Parathyroid adenoma (tissue), 2 donors: ENCODE results near the gene DPEP2.

Source experiments
- H2AFZ ChIP-seq: fragments of 300-600 bp; sonication (generic); one replicate; pipeline ENCODE4 v1.7.0; 2017; ENCODE audit warnings: antibody characterized with exemption, mild to moderate bottlenecking
- H3K27ac ChIP-seq: fragments of 300-600 bp; sonication (generic); one replicate; pipeline ENCODE4 v1.7.0; 2017
- H3K27me3 ChIP-seq: fragments of 300-600 bp; sonication (generic); one replicate; pipeline ENCODE4 v1.7.0; 2017; ENCODE audit warnings: low read length; ENCODE audit not compliant: control insufficient read depth, insufficient read depth
- H3K36me3 ChIP-seq: fragments of 300-600 bp; sonication (generic); one replicate; pipeline ENCODE4 v1.7.0; 2017; ENCODE audit warnings: low read length; ENCODE audit not compliant: control insufficient read depth, insufficient read depth
- H3K4me1 ChIP-seq: fragments of 300-600 bp; sonication (generic); one replicate; pipeline ENCODE4 v1.7.0; 2017; ENCODE audit warnings: control low read depth
- H3K4me2 ChIP-seq: fragments of 300-600 bp; sonication (generic); one replicate; pipeline ENCODE4 v1.7.0; 2017; ENCODE audit warnings: low read length
- H3K4me3 ChIP-seq: fragments of 300-600 bp; sonication (generic); one replicate; pipeline ENCODE4 v1.7.0; 2017; ENCODE audit warnings: low read depth, low read length
- H3K79me2 ChIP-seq: fragments of 300-600 bp; sonication (generic); one replicate; pipeline ENCODE4 v1.7.0; 2017; ENCODE audit warnings: control low read depth
- H3K9ac ChIP-seq: fragments of 300-600 bp; sonication (generic); one replicate; pipeline ENCODE4 v1.7.0; 2017; ENCODE audit warnings: mild to moderate bottlenecking
- H3K9me3 ChIP-seq: fragments of 300-600 bp; sonication (generic); one replicate; pipeline ENCODE4 v1.7.0; 2017; ENCODE audit warnings: low read length; ENCODE audit not compliant: control insufficient read depth
- TF ChIP-seq, protein P1 (sequence below): fragments of 300-600 bp; sonication (generic); IDR thresholded peaks from one replicate; pipeline ENCODE4 v1.7.0; 2017; ENCODE audit warnings: antibody characterized with exemption, mild to moderate bottlenecking
- donor health status: primary hyperparathyroidism.

DPEP2 gene

DNA sequence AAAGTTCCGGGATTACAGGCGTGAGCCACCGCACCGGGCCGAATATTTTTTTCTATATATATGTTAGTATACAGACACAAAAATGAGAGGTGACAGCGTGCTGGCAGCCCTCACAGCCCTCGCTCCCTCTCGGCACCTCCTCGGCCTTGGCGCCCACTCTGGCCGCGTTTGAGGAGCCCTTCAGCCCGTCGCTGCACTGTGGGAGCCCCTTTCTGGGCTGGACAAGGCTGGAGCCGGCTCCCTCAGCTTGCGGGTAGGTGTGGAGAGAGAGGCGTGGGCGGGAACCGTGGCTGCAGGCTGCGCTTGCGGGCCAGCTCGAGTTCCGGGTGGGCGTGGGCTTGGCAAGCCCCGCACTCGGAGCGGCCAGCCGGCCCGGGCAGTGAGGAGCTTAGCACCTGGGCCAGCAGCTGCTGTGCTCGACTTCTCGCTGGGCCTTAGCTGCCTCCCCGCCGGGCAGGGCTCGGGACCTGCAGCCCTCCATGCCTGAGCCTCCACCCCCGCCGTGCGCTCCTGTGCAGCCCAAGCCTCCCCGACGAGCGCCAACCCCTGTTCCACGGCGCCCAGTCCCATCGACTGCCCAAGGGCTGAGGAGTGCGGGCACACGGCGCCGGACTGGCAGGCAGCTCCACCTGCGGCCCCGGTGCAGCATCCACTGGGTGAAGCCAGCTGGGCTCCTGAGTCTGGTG, 17.1 kb downstream of the DPEP2 start:
- Histone ChIP-seq H3K9me3 (no peaks in the 10 kb centered on the region), H3K4me2 (no peak overlapping the region), H3K27me3 (no peaks in the 10 kb centered on the region), H3K79me2 (no peaks in the 10 kb centered on the region), H3K4me3 (no peak overlapping the region), H3K9ac (no peak overlapping the region), H2AFZ (no peak overlapping the region), H3K36me3 (no peaks in the 10 kb centered on the region), H3K27ac (no peak overlapping the region), H3K4me1 (no peaks in the 10 kb centered on the region)
- TF ChIP-seq, protein P1, sequence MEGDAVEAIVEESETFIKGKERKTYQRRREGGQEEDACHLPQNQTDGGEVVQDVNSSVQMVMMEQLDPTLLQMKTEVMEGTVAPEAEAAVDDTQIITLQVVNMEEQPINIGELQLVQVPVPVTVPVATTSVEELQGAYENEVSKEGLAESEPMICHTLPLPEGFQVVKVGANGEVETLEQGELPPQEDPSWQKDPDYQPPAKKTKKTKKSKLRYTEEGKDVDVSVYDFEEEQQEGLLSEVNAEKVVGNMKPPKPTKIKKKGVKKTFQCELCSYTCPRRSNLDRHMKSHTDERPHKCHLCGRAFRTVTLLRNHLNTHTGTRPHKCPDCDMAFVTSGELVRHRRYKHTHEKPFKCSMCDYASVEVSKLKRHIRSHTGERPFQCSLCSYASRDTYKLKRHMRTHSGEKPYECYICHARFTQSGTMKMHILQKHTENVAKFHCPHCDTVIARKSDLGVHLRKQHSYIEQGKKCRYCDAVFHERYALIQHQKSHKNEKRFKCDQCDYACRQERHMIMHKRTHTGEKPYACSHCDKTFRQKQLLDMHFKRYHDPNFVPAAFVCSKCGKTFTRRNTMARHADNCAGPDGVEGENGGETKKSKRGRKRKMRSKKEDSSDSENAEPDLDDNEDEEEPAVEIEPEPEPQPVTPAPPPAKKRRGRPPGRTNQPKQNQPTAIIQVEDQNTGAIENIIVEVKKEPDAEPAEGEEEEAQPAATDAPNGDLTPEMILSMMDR: no peak

DNA sequence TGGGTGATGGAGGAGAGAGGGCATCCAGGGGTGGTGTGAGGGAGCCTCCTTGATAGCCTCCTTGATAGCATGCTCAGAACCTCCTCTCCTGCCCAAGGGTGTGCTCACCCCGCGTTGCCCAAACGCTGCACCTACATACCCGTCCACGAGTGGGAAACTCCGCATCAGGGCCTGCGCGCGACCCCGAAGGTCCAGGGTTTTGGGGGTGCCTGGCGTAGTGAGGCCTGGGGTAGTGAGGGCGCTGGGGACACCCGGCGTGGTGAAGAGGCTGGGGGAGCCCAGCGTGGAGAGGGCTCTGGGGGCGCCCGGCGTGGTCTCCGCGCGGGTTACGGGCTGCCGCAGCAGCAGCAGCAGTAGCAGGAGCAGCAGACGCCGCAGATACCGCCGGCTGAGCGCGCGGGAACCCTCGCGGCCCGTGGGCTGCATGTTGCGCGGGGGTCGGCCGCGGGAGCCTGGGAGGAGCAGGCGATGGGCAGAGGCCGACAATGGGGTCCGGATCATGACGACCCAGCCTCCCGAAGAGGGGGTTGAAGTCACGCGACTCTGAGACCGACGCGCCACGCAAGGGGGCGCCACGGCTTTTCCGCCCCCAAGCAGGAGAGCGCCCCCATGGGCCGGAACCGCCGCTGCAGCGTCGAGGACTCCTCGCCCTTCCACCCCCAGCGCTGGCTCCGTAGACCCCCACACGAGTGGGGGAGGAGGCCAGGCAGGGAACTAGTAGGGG, 19.2 kb downstream of the DPEP2 start, which contains the start of gene DPEP3:
TSS of gene DPEP3 (minus strand) at position 545 of the 724 bp plus-strand sequence. CDS start at position 426, 119 bp downstream.
- Histone ChIP-seq H3K9ac (no peak within 1 kb of the TSS), H3K4me3 (no peak within 1 kb of the TSS), H3K27me3 (no peaks in the 10 kb centered on the region), H3K79me2 (no peaks in the 10 kb centered on the region), H3K4me1 (no peaks in the 10 kb centered on the region), H2AFZ (no peak within 1 kb of the TSS), H3K36me3 (no peaks in the 10 kb centered on the region), H3K4me2 (no peak within 1 kb of the TSS), H3K27ac (no peak within 1 kb of the TSS), H3K9me3 (no peaks in the 10 kb centered on the region)
- TF ChIP-seq, protein P1: no peak

DNA sequence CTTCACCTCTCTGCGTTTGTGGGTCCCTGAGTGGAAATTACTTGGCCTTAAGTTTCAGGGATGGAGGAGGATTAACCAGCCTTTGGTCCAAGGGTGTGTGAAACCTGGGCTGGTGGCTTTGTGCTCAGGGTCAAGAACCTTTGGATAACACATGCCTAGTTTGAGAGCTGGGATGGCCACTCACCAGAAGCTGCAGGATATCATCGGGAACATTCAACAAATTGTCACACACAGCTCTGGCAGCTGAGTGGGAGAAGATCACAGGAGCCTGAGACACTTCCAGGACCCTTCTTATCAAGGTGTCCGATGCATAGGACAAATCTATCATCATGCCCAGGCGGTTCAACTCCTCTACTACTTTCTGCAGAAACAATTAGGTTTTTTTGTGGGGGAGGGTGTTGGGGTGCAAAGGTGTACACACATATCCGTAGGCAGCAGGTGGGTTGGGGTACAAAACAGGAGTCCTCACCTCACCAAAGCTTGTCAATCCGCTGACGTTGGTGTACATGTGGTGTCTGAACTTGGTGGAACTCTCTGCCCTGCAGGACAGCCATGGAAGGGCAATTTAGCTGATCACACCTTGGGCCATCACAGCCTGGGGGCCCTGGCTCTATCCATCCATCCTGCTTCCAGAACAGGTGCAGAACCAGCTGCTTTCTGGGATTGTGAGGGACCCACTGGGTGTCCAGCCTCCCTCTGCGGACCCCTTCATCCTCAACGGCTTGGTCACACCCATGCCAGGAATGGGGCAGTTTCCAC, 21.6 kb downstream of the DPEP2 start:
- Histone ChIP-seq H3K36me3 (no peaks in the 10 kb centered on the region), H3K9me3 (no peaks in the 10 kb centered on the region), H3K4me1 (no peaks in the 10 kb centered on the region), H3K4me2 (no peak overlapping the region), H3K79me2 (no peaks in the 10 kb centered on the region), H3K9ac (no peak overlapping the region), H3K4me3 (no peak overlapping the region), H3K27ac (no peak overlapping the region), H3K27me3 (no peaks in the 10 kb centered on the region), H2AFZ (no peak overlapping the region)
- TF ChIP-seq, protein P1: no peak

DNA sequence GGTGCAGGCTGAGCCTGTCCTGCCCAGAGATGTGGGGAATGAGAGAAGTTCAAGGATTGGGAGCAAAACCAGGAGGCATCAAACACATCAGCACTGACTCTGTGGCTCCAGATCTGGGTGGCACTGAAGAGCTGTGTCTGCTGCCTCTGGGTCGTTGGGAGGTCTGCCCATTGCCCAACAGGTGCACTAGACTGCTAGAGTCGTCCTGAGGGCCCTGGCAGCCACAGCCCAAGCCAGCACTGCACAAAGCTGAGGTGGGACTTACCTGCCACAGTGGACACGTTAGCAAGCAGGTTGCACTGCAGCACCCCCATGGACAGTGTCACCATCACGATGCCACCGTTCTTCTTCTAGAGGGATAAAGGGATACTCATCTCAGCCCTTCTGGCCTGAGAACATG, 22.3 kb downstream of the DPEP2 start:
- Histone ChIP-seq H2AFZ (no peak overlapping the region), H3K9ac (no peak overlapping the region), H3K4me1 (no peaks in the 10 kb centered on the region), H3K27ac (no peak overlapping the region), H3K9me3 (no peaks in the 10 kb centered on the region), H3K4me2 (no peak overlapping the region), H3K36me3 (no peaks in the 10 kb centered on the region), H3K79me2 (no peaks in the 10 kb centered on the region), H3K4me3 (no peak overlapping the region), H3K27me3 (no peaks in the 10 kb centered on the region)
- TF ChIP-seq, protein P1: no peak
